ENCODE measurements around the gene OLFML3. TPM values are rescaled to one million over a fixed set of nuclear protein-coding genes. Genes with fewer than 3 reads are reported as not detected.

OLFML3 gene
- total RNA-seq, 1 experiment from 2014 or later = 319 TPM

DNA sequence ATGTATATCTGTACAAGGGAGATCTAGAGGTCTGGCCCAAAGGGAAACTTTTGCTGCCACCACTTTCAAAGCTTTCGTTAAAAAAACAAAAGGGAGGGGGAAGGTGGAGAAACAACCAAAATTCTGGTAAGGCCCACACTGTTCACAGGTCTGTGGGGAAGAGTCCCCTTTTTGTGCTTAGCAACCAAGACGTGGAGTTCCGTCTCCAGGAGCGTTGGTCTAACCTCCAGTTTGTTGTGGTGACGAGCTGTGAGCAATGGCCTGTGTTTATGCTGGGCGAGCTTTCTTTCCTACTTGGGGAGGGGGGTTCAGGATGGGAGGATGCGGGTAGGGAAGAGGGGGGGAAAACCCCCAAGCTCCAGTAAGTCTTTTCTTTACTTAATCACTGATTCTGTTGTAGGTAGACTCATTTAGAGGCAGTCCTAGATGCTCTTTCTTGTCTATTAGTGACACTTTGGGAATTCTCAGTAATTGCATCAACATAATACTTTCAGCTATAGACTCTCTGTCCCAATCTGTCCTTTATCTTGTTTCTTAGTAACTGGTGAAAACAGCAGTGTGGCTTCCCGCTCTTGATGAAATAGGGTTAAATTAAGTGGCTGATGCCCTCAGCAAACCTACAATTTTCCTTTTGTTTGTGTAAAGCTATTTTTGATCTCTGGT, 48.6 kb upstream of the OLFML3 start:
- TF ChIP-seq EZH2 (IDR thresholded peaks at IDR 0.05; ENCODE audit: borderline replicate concordance, low read depth, low read length, poor library complexity, severe bottlenecking) = no peak
- TF ChIP-seq, protein P1, sequence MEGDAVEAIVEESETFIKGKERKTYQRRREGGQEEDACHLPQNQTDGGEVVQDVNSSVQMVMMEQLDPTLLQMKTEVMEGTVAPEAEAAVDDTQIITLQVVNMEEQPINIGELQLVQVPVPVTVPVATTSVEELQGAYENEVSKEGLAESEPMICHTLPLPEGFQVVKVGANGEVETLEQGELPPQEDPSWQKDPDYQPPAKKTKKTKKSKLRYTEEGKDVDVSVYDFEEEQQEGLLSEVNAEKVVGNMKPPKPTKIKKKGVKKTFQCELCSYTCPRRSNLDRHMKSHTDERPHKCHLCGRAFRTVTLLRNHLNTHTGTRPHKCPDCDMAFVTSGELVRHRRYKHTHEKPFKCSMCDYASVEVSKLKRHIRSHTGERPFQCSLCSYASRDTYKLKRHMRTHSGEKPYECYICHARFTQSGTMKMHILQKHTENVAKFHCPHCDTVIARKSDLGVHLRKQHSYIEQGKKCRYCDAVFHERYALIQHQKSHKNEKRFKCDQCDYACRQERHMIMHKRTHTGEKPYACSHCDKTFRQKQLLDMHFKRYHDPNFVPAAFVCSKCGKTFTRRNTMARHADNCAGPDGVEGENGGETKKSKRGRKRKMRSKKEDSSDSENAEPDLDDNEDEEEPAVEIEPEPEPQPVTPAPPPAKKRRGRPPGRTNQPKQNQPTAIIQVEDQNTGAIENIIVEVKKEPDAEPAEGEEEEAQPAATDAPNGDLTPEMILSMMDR (conservative IDR thresholded peaks at IDR 0.05; ENCODE audit: low read depth, low read length) = no peak
- CTCF ChIA-PET = interaction anchor here (0.6 to 0.7 kb wide), 2 partner anchors 100 to 1125 kb away, joined by 3 to 5 read pairs; no protein-coding TSS in a partner anchor
- intact Hi-C loops (cut with micrococcal nuclease; ENCODE audit: unreplicated experiment) = no loop called here
- H3K9me3 ChIP-seq (ENCODE audit: low read depth, low read length, poor library complexity, severe bottlenecking) = no peaks in the 10 kb centered on the region
- peaks cover 4% of the 10 kb centered on the region for H3K36me3 ChIP-seq (ENCODE audit: insufficient read depth, low read length, poor library complexity, severe bottlenecking)
- POLR2A ChIA-PET (ENCODE audit: low non-redundant PET) = no interaction called here
- DNase-seq (ENCODE audit: low spot score) = peak; percentile 44
- BruUV-seq (replicated peaks) = no TSS peak
- H3K4me1 ChIP-seq (ENCODE audit: insufficient read depth, low read length, poor library complexity, severe bottlenecking) = peaks cover 25% of the 10 kb centered on the region
- peak overlapping the region; percentile 96 for H3K4me3 ChIP-seq (ENCODE audit: low read depth, low read length, poor library complexity, severe bottlenecking)
- H3K27me3 ChIP-seq (replicated peaks; ENCODE audit: insufficient read depth, low read depth, low read length, poor library complexity) = no peaks in the 10 kb centered on the region
- peak overlapping the region; percentile 86 for H3K27ac ChIP-seq (ENCODE audit: low read depth, low read length, poor library complexity, severe bottlenecking)

DNA sequence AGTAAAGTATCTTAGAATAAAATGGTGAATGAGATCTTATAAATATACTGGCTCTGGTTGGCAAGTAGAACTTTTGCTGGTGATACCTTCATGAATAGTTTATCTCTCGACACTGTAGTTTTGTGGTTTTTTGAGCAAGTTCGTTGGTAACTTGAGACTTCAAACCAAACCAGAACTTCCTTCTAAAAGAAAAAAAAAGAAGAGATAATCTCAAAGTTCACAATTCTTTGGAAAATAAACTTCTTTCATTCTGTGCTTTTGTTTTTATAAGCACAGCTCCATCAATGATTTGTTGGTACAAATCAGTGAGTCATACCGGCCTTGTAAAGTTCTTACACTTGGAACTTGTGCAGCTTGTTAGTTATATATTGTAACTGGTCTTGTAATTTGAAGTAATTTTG, 47.8 kb upstream of the OLFML3 start:
- H3K9me3 ChIP-seq (ENCODE audit: low read depth, low read length, poor library complexity, severe bottlenecking) = no peaks in the 10 kb centered on the region
- H3K4me1 ChIP-seq (ENCODE audit: insufficient read depth, low read length, poor library complexity, severe bottlenecking) = peaks cover 33% of the 10 kb centered on the region
- peaks cover 4% of the 10 kb centered on the region for H3K36me3 ChIP-seq (ENCODE audit: insufficient read depth, low read length, poor library complexity, severe bottlenecking)
- no peak for DNase-seq (ENCODE audit: low spot score)
- peak overlapping the region; percentile 96 for H3K4me3 ChIP-seq (ENCODE audit: low read depth, low read length, poor library complexity, severe bottlenecking)
- H3K27ac ChIP-seq (ENCODE audit: low read depth, low read length, poor library complexity, severe bottlenecking) = peak overlapping the region; percentile 86
- TF ChIP-seq, protein P1 (conservative IDR thresholded peaks at IDR 0.05; ENCODE audit: low read depth, low read length) = no peak
- TF ChIP-seq EZH2 (IDR thresholded peaks at IDR 0.05; ENCODE audit: borderline replicate concordance, low read depth, low read length, poor library complexity, severe bottlenecking) = no peak
- CTCF ChIA-PET = no interaction called here
- POLR2A ChIA-PET (ENCODE audit: low non-redundant PET) = no interaction called here
- no TSS peak for BruUV-seq (replicated peaks)
- H3K27me3 ChIP-seq (replicated peaks; ENCODE audit: insufficient read depth, low read depth, low read length, poor library complexity) = no peaks in the 10 kb centered on the region
- intact Hi-C loops (cut with micrococcal nuclease; ENCODE audit: unreplicated experiment) = no loop called here

DNA sequence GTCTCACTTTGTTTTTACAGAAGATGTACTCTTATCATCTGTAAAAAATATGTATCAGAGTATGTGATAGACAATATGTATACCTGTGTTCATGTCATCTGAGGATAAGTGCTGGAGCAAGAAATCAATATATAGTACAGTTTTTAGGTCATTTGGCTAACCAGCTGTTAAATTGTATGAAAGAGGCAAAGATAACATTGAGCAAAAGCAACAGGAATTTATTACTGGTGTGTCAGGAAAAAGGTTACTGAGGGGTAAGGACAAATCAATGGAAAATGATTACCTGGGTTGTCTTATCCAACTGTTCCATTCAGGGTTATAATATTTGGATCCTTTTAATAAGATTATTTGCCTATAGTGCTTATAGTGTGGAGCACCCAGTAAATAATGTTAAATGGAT, 45.3 kb upstream of the OLFML3 start:
- H3K27ac ChIP-seq (ENCODE audit: low read depth, low read length, poor library complexity, severe bottlenecking) = peak overlapping the region; percentile 1
- ChIA-PET CTCF (no interaction called here), POLR2A (ENCODE audit: low non-redundant PET) (no interaction called here)
- DNase-seq (ENCODE audit: low spot score) = no peak
- no peaks in the 10 kb centered on the region for H3K9me3 ChIP-seq (ENCODE audit: low read depth, low read length, poor library complexity, severe bottlenecking)
- intact Hi-C loops (cut with micrococcal nuclease; ENCODE audit: unreplicated experiment) = no loop called here
- BruUV-seq (replicated peaks) = no TSS peak
- TF ChIP-seq, protein P1 (conservative IDR thresholded peaks at IDR 0.05; ENCODE audit: low read depth, low read length) = no peak
- no peak for TF ChIP-seq EZH2 (IDR thresholded peaks at IDR 0.05; ENCODE audit: borderline replicate concordance, low read depth, low read length, poor library complexity, severe bottlenecking)
- H3K27me3 ChIP-seq (replicated peaks; ENCODE audit: insufficient read depth, low read depth, low read length, poor library complexity) = no peaks in the 10 kb centered on the region
- no peak overlapping the region for H3K4me3 ChIP-seq (ENCODE audit: low read depth, low read length, poor library complexity, severe bottlenecking)
- H3K4me1 ChIP-seq (ENCODE audit: insufficient read depth, low read length, poor library complexity, severe bottlenecking) = peaks cover 49% of the 10 kb centered on the region
- peaks cover 4% of the 10 kb centered on the region for H3K36me3 ChIP-seq (ENCODE audit: insufficient read depth, low read length, poor library complexity, severe bottlenecking)
